GM12878 (cell line): ENCODE measurements around the gene IGHMBP2. TPM values are rescaled to one million over a fixed set of nuclear protein-coding genes. Genes with fewer than 3 reads are reported as not detected.

Experiments used
- ATAC-seq: fragments of 200-7000 bp; cut with Tn5 transposase; 3 replicates; pipeline ENCODE4 v1.9.1; 2020; ENCODE audit warnings: mild to moderate bottlenecking, moderate library complexity
- BruUV-seq: library from RNA; stranded (reverse); fragments of 400-500 nt; replicated peaks from 2 replicates; lab custom pipeline; 2021; lab: Mats Ljungman, UMichigan
- CTCF ChIA-PET: fragments of 300-600 bp; sonication (Branson Sonifier 250); formaldehyde crosslinking; extraction: SDS; loops from one replicate; lab custom pipeline; 2021; ENCODE audit warnings: inconsistent platforms; lab: Yijun Ruan, JAX
- POLR2A ChIA-PET: fragments of 350-600 bp; formaldehyde crosslinking; extraction: SDS; loops from one replicate; lab custom pipeline; 2021; ENCODE audit warnings: inconsistent platforms; lab: Charles Lee
- RAD21 ChIA-PET: fragments of 300-600 bp; sonication (Branson Sonifier 250); formaldehyde crosslinking; loops from one replicate; lab custom pipeline; 2023; ENCODE audit warnings: antibody characterized with exemption; ENCODE audit not compliant: unreplicated experiment; lab: Charles Lee
- SMC1A ChIA-PET: fragments of 300-600 bp; sonication (Branson Sonifier 250); formaldehyde crosslinking; loops from one replicate; lab custom pipeline; 2023; ENCODE audit not compliant: unreplicated experiment, uncharacterized antibody; lab: Charles Lee
- DNase-seq: peaks from one replicate; pipeline ENCODE4 v3.0.0-alpha.2; 2011; ENCODE audit warnings: low read depth, low spot score
- FAIRE-seq: peaks from 3 replicates; lab custom pipeline; 2011; peaks lifted over from hg19 to GRCh38; lab: Jason Lieb, UNC
- H2AFZ ChIP-seq: 2 replicates; pipeline ENCODE4 v1.6.0; 2011; ENCODE audit warnings: low read depth, low read length, control low read depth; ENCODE audit not compliant: control insufficient read depth
- H3K27ac ChIP-seq: 2 replicates; pipeline ENCODE4 v1.5.1; 2011; ENCODE audit warnings: control low read depth; ENCODE audit not compliant: control insufficient read depth, insufficient read depth
- H3K27me3 ChIP-seq, 2 experiments: replicated peaks in 1 of 2; 2 replicates each; pipeline versions ENCODE4 v1.6.0 to v1.6.1; 2011; ENCODE audit warnings: low read length in 1 of 2; ENCODE audit not compliant: control insufficient read depth in 2 of 2, insufficient read depth in 2 of 2
- H3K36me3 ChIP-seq, 2 experiments: 2 replicates each; pipeline ENCODE4 v1.5.1; 2011; ENCODE audit warnings: low read length in 1 of 2; ENCODE audit not compliant: control insufficient read depth in 2 of 2, insufficient read depth in 2 of 2
- H3K4me1 ChIP-seq: 2 replicates; pipeline ENCODE4 v1.6.1; 2011; ENCODE audit warnings: mild to moderate bottlenecking, low read length, moderate library complexity, mixed read lengths; ENCODE audit not compliant: control insufficient read depth, insufficient read depth
- H3K4me2 ChIP-seq: 2 replicates; pipeline ENCODE4 v1.6.0; 2011; ENCODE audit warnings: control low read depth; ENCODE audit not compliant: control insufficient read depth, insufficient read depth
- H3K4me3 ChIP-seq: fragments of 200-600 bp; sonication (generic); 2 replicates; pipeline ENCODE4 v1.5.1; 2016
- H3K79me2 ChIP-seq: 2 replicates; pipeline ENCODE4 v1.6.0; 2011; ENCODE audit warnings: low read length; ENCODE audit not compliant: control insufficient read depth, insufficient read depth
- H3K9ac ChIP-seq: 2 replicates; pipeline ENCODE4 v1.8.0; 2011; ENCODE audit warnings: low read length, control low read depth, mixed read lengths; ENCODE audit not compliant: control insufficient read depth, insufficient read depth
- H3K9me3 ChIP-seq: replicated peaks from 3 replicates; pipeline ENCODE4 v1.5.1; 2011; ENCODE audit warnings: mild to moderate bottlenecking, low read length; ENCODE audit not compliant: control insufficient read depth, insufficient read depth
- H4K20me1 ChIP-seq: 2 replicates; pipeline ENCODE4 v1.6.0; 2011; ENCODE audit not compliant: control insufficient read depth, insufficient read depth
- ATF7 ChIP-seq: fragments of 450-650 bp; IDR thresholded peaks from 2 replicates; pipeline ENCODE4 v1.6.1; 2016; ENCODE audit warnings: low read depth, mild to moderate bottlenecking
- CHD1 ChIP-seq: IDR thresholded peaks from 2 replicates; pipeline ENCODE4 v1.6.1; 2012; ENCODE audit warnings: low read depth, low read length, improper control_type of control experiment
- EGR1 ChIP-seq, 2 experiments: IDR thresholded peaks; 1 replicate in 1 of 2; 2 replicates in 1 of 2; pipeline ENCODE4 v1.6.1; 2011 to 2012; ENCODE audit warnings: low read depth in 2 of 2, low read length in 2 of 2, borderline replicate concordance in 1 of 2, mild to moderate bottlenecking in 1 of 2, moderate library complexity in 1 of 2
- EP300 ChIP-seq, 2 experiments: fragments of 150-350 bp in 1 of 2; IDR thresholded peaks; 2 replicates each; pipeline ENCODE4 v1.6.1; 2011 to 2012; ENCODE audit warnings: low read depth in 2 of 2, low read length in 2 of 2, borderline replicate concordance in 1 of 2, improper control_type of control experiment in 1 of 2, inconsistent platforms in 1 of 2; ENCODE audit not compliant: control insufficient read depth in 1 of 2
- NFYA ChIP-seq: IDR thresholded peaks from 2 replicates; pipeline ENCODE4 v1.6.1; 2011; ENCODE audit warnings: low read depth, mild to moderate bottlenecking, low read length, improper control_type of control experiment, borderline replicate concordance
- PAX8 ChIP-seq: fragments of 450-650 bp; IDR thresholded peaks from 2 replicates; pipeline ENCODE4 v1.6.1; 2017; ENCODE audit warnings: mild to moderate bottlenecking, moderate library complexity
- POLR2AphosphoS5 ChIP-seq: IDR thresholded peaks from 2 replicates; pipeline ENCODE4 v1.6.1; 2011; ENCODE audit warnings: mild to moderate bottlenecking, low read length, inconsistent platforms
- RB1 ChIP-seq: fragments of 450-650 bp; formaldehyde crosslinking; IDR thresholded peaks from 2 replicates; pipeline ENCODE4 v1.6.1; 2017; ENCODE audit warnings: mild to moderate bottlenecking, borderline replicate concordance
- RCOR1 ChIP-seq: conservative IDR thresholded peaks from 2 replicates; pipeline ENCODE4 v1.6.1; 2012; ENCODE audit warnings: low read depth, low read length, improper control_type of control experiment
- RELA ChIP-seq: fragments of 450-650 bp; IDR thresholded peaks from 2 replicates; pipeline ENCODE4 v1.8.0; 2014; ENCODE audit warnings: borderline replicate concordance; ENCODE audit not compliant: partially characterized antibody
- ZBED1 ChIP-seq: IDR thresholded peaks from 2 replicates; pipeline ENCODE4 v1.6.1; 2016; ENCODE audit warnings: borderline replicate concordance
- ZNF217 ChIP-seq: fragments of 450-650 bp; IDR thresholded peaks from 2 replicates; pipeline ENCODE4 v1.6.1; 2017; ENCODE audit warnings: antibody characterized with exemption, mild to moderate bottlenecking
- WGBS: methylation state at CpG from one replicate; pipeline ENCODE4 v1.1.6; 2016; ENCODE audit warnings: low lambda C conversion rate; ENCODE audit not compliant: insufficient replicate concordance, insufficient coverage; ENCODE audit errors: missing lambda C conversion rate; 5-methylcytosine and 5-hydroxymethylcytosine counted together
- in situ Hi-C: fragments of 300-500 bp; cut with MboI; formaldehyde crosslinking; loops from 9 replicates; pipeline ENCODE4 v1.14.3; 2018; ENCODE audit warnings: mixed read lengths
- intact Hi-C: fragments of 100-400 bp; cut with micrococcal nuclease; formaldehyde crosslinking; loops from one replicate; pipeline ENCODE4 v1.14.2; 2022; ENCODE audit not compliant: unreplicated experiment
- polyA plus RNA-seq, 11 experiments: library from polyadenylated mRNA; depleted of rRNA in 4 of 11; unstranded in 6 of 11; stranded (reverse) in 5 of 11; fragments of >200 nt; fragmentation: Nextera tagmentation in 4 of 11; fragmentation: Illumina TruSeq in 1 of 11; extraction: Ambion mirVana in 4 of 11; extraction: Trizol in 1 of 11; gene quantifications; 1 replicate in 1 of 11; 2 replicates in 10 of 11; pipeline versions ENCODE4 v1.2.1 to v1.2.3, GENCODE V29; 2011 to 2016; ENCODE audit warnings: inconsistent platforms in 2 of 11, missing spikeins in 2 of 11, low read depth in 1 of 11
- total RNA-seq, 4 experiments: library from RNA; depleted of rRNA in 3 of 4; stranded (reverse); fragments of >200 nt in 3 of 4; fragmentation: Illumina TruSeq in 1 of 4; extraction: Trizol in 1 of 4; gene quantifications; 2 replicates each; pipeline versions ENCODE4 v1.2.1 to v1.2.3, GENCODE V29; 2013 to 2021
- TF ChIP-seq, protein P1 (sequence below): fragments of 150-350 bp; IDR thresholded peaks from 2 replicates; pipeline ENCODE4 v1.6.1; 2016; ENCODE audit warnings: low read depth, low read length
- TF ChIP-seq, protein P2 (sequence below): fragments of 450-650 bp; IDR thresholded peaks from 2 replicates; pipeline ENCODE4 v1.6.1; 2016; ENCODE audit warnings: mild to moderate bottlenecking, moderate library complexity, borderline replicate concordance

The IGHMBP2 gene
- total and polyA plus RNA-seq, 10 of the 15 experiments (the other 5 are each of a cell fraction or from before 2014, with no cell fraction given) = 1.4 to 20.1 (median 11.2) TPM

GRCh38 chr11:68961245-68961644, 57.6 kb downstream of the IGHMBP2 start:
- DNase-seq (no peak), FAIRE-seq (no peak), ATAC-seq (no peak)
- Histone ChIP-seq H4K20me1 (no peaks in the 10 kb centered on the region), H3K27me3 (no peaks in the 10 kb centered on the region), H3K9ac (no peak overlapping the region), H3K4me2 (no peak overlapping the region), H3K4me3 (no peak overlapping the region), H3K4me1 (no peaks in the 10 kb centered on the region; the same call in 1 of the 2 replicates), H3K27ac (no peak overlapping the region), H3K36me3 (no peaks in the 10 kb centered on the region), H3K79me2 (no peaks in the 10 kb centered on the region), H3K9me3 (peaks cover 4% of the 10 kb centered on the region; the same call in 2 of the 3 replicates), H2AFZ (no peak overlapping the region)
- 42% methylated on average over 8 of the region's 8 CpGs for WGBS
- RAD21 ChIA-PET = no interaction called here
- intact Hi-C loops = no loop called here
- BruUV-seq = no TSS peak
- CTCF ChIA-PET = no interaction called here
- SMC1A ChIA-PET = no interaction called here
- POLR2A ChIA-PET = no interaction called here
- in situ Hi-C loops = no loop called here
- no peak for TF ChIP-seq EP300 (IDR thresholded peaks at IDR 0.05; ENCODE audit: borderline replicate concordance in 1 of 2, control insufficient read depth in 1 of 2, low read depth in 2 of 2, low read length in 2 of 2)
- TF ChIP-seq ZBED1 = no peak
- no peak for TF ChIP-seq EGR1 (IDR thresholded peaks at IDR 0.05; ENCODE audit: borderline replicate concordance in 1 of 2, low read depth in 2 of 2, low read length in 2 of 2)
- TF ChIP-seq ZNF217 = no peak
- no peak for TF ChIP-seq CHD1
- TF ChIP-seq RB1 = no peak
- no peak for TF ChIP-seq POLR2AphosphoS5
- TF ChIP-seq, protein P1, sequence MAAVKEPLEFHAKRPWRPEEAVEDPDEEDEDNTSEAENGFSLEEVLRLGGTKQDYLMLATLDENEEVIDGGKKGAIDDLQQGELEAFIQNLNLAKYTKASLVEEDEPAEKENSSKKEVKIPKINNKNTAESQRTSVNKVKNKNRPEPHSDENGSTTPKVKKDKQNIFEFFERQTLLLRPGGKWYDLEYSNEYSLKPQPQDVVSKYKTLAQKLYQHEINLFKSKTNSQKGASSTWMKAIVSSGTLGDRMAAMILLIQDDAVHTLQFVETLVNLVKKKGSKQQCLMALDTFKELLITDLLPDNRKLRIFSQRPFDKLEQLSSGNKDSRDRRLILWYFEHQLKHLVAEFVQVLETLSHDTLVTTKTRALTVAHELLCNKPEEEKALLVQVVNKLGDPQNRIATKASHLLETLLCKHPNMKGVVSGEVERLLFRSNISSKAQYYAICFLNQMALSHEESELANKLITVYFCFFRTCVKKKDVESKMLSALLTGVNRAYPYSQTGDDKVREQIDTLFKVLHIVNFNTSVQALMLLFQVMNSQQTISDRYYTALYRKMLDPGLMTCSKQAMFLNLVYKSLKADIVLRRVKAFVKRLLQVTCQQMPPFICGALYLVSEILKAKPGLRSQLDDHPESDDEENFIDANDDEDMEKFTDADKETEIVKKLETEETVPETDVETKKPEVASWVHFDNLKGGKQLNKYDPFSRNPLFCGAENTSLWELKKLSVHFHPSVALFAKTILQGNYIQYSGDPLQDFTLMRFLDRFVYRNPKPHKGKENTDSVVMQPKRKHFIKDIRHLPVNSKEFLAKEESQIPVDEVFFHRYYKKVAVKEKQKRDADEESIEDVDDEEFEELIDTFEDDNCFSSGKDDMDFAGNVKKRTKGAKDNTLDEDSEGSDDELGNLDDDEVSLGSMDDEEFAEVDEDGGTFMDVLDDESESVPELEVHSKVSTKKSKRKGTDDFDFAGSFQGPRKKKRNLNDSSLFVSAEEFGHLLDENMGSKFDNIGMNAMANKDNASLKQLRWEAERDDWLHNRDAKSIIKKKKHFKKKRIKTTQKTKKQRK = no peak
- no peak for TF ChIP-seq ATF7
- no peak for TF ChIP-seq RELA
- no peak for TF ChIP-seq NFYA
- TF ChIP-seq, protein P2, sequence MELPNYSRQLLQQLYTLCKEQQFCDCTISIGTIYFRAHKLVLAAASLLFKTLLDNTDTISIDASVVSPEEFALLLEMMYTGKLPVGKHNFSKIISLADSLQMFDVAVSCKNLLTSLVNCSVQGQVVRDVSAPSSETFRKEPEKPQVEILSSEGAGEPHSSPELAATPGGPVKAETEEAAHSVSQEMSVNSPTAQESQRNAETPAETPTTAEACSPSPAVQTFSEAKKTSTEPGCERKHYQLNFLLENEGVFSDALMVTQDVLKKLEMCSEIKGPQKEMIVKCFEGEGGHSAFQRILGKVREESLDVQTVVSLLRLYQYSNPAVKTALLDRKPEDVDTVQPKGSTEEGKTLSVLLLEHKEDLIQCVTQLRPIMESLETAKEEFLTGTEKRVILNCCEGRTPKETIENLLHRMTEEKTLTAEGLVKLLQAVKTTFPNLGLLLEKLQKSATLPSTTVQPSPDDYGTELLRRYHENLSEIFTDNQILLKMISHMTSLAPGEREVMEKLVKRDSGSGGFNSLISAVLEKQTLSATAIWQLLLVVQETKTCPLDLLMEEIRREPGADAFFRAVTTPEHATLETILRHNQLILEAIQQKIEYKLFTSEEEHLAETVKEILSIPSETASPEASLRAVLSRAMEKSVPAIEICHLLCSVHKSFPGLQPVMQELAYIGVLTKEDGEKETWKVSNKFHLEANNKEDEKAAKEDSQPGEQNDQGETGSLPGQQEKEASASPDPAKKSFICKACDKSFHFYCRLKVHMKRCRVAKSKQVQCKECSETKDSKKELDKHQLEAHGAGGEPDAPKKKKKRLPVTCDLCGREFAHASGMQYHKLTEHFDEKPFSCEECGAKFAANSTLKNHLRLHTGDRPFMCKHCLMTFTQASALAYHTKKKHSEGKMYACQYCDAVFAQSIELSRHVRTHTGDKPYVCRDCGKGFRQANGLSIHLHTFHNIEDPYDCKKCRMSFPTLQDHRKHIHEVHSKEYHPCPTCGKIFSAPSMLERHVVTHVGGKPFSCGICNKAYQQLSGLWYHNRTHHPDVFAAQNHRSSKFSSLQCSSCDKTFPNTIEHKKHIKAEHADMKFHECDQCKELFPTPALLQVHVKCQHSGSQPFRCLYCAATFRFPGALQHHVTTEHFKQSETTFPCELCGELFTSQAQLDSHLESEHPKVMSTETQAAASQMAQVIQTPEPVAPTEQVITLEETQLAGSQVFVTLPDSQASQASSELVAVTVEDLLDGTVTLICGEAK = no peak
- TF ChIP-seq PAX8 = no peak
- TF ChIP-seq RCOR1 = no peak
